ENCODE data around the gene STK36. TPM values are rescaled to one million over a fixed set of nuclear protein-coding genes. Genes with fewer than 3 reads are reported as not detected.
A peak's percentile ranks its signal among the peaks of the same experiment; 100 is the strongest.

Gene STK36
- total RNA-seq (10 to 100 TPM; 12.4 to 89.0 (median 36.0) TPM), polyA plus RNA-seq (100 to 1,000 TPM in 2 of 3 donors, 10 to 100 TPM in 1; 14.6 to 112 (median 109) TPM)
- long read RNA-seq, donor 1, full-length matches to known transcripts: 1 of 1 reads
- long read RNA-seq, donor 1, partial matches to known transcripts: 0 of 1 reads
- long read RNA-seq, donor 1, other reads (novel, unspliced or antisense): 0 of 1 reads
- long read RNA-seq, donor 2, partial matches to known transcripts: 0 of 1 reads
- long read RNA-seq, donor 2, other reads (novel, unspliced or antisense): 0 of 1 reads
- long read RNA-seq, donor 3, partial matches to known transcripts: 0 of 1 reads
- long read RNA-seq, donor 3, other reads (novel, unspliced or antisense): 0 of 1 reads
- long read RNA-seq, donor 4, partial matches to known transcripts: 3 of 3 reads
- long read RNA-seq, donor 4, other reads (novel, unspliced or antisense): 0 of 3 reads
- long read RNA-seq, donor 5, full-length matches to known transcripts: 11 of 35 reads
- long read RNA-seq, donor 5, partial matches to known transcripts: 10 of 35 reads
- long read RNA-seq, donor 5, other reads (novel, unspliced or antisense): 14 of 35 reads
- long read RNA-seq, donor 6, partial matches to known transcripts: 3 of 3 reads
- long read RNA-seq, donor 6, other reads (novel, unspliced or antisense): 0 of 3 reads
- long read RNA-seq, donor 7: 0 reads
- long read RNA-seq, donor 8, partial matches to known transcripts: 16 of 16 reads
- long read RNA-seq, donor 8, other reads (novel, unspliced or antisense): 0 of 16 reads
- long read RNA-seq, donor 9, partial matches to known transcripts: 12 of 12 reads
- long read RNA-seq, donor 9, other reads (novel, unspliced or antisense): 0 of 12 reads
- long read RNA-seq, donor 10, partial matches to known transcripts: 0 of 1 reads
- long read RNA-seq, donor 10, other reads (novel, unspliced or antisense): 0 of 1 reads

- WGBS, 4 donors: 0 to 1% (median 0%) methylated on average over 36 to 49 of the region's 49 CpGs
- Histone ChIP-seq H3K36me3 (replicated peaks in 1 of 2) (peaks cover 0 to 32% of the 10 kb centered on the region in 2 donors), H3K4me3 (peak within 1 kb of the TSS; percentile 50 to 80 (median 66)), H3K4me1 (replicated peaks in 1 of 2) (peaks cover 11 to 17% of the 10 kb centered on the region in 2 donors), H3K27ac (peak within 1 kb of the TSS in 3 of 5 donors; percentile 26 to 74 (median 66)), H3K27me3 (no peaks in the 10 kb centered on the region), H3K9me3 (replicated peaks in 1 of 3) (no peaks in the 10 kb centered on the region)
- no peak for TF ChIP-seq CTCF (IDR thresholded peaks at IDR 0.05)
- TF ChIP-seq POLR2A (IDR thresholded peaks at IDR 0.05): peak; percentile 37 to 62
- intact Hi-C loops (cut with DNase I): no loop called here
- DNase-seq: peak; percentile 80 to 93 (median 88)
Observed at GRCh38 chr2:218671654-218672566, at the start of gene STK36, which contains the start of gene RNF25. Gene STK36 (plus strand): TSS chr2:218672086. CDS start chr2:218672830, 744 bp downstream. Gene RNF25 (minus strand): TSS chr2:218672002. CDS start chr2:218671970, 32 bp downstream.

DNA sequence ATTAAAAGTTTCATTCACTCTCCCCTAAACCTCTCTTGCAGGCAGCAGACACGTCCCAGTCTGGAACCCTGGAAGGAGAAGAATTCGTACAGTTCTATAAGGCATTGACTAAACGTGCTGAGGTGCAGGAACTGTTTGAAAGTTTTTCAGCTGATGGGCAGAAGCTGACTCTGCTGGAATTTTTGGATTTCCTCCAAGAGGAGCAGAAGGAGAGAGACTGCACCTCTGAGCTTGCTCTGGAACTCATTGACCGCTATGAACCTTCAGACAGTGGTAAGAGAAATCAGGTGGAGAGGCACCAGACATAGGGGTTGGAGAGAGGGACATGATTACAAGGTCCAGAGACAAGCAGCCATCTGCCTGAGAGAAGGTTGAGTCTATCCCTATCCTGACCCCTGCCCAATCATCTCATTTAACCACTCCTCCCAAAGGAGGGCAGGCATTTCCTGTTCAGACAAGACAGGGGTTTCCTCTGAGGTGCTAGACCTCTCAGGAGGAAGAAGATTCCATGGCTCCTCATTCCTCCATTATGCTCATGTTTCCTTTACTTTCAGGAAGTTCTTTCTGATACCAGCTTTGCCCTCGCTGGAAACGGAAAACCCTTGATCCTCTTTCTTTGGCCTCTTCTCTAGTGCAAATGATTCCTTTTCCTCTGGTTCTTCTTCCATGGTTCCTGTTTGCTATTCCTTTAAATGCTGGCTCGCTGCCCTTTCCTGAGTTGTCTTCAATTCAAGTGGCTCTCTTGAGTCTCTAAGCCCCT is 49.1 kb upstream of the STK36 start:
- no peak overlapping the region for H3K27ac ChIP-seq
- no peaks in the 10 kb centered on the region for H3K36me3 ChIP-seq (replicated peaks in 1 of 2)
- H3K4me3 ChIP-seq: no peak overlapping the region
- intact Hi-C loops (cut with DNase I): no loop called here
- no peaks in the 10 kb centered on the region for H3K9me3 ChIP-seq (replicated peaks in 1 of 3)
- TF ChIP-seq POLR2A (IDR thresholded peaks at IDR 0.05) (no peak), CTCF (IDR thresholded peaks at IDR 0.05) (no peak)
- no peaks in the 10 kb centered on the region for H3K4me1 ChIP-seq (replicated peaks in 1 of 2)
- H3K27me3 ChIP-seq: no peaks in the 10 kb centered on the region
- DNase-seq: no peak
- WGBS, 4 donors: 59 to 65% (median 61%) methylated on average over 7 of the region's 7 CpGs

DNA sequence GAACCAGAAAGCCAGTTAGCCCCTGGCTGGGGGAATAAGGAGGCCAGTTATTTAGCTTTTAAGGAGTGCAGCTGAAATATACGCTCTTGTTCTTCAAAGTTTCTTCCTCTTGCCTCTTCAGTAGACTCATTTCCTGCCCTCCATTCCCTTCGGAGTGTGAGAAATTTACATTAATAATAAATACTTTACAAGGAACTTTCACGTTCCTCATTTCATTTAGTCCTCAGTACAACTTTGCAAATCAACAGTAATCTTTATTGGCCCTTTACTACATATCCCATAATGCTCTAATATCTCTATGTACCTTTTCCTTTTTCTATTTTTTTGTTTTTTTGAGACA is 48.5 kb upstream of the STK36 start:
- no peak for DNase-seq
- no peaks in the 10 kb centered on the region for H3K36me3 ChIP-seq (replicated peaks in 1 of 2)
- TF ChIP-seq POLR2A (IDR thresholded peaks at IDR 0.05) (no peak), CTCF (IDR thresholded peaks at IDR 0.05) (no peak)
- no peak overlapping the region for H3K4me3 ChIP-seq
- H3K27ac ChIP-seq: no peak overlapping the region
- H3K4me1 ChIP-seq (replicated peaks in 1 of 2): no peaks in the 10 kb centered on the region
- intact Hi-C loops (cut with DNase I): no loop called here
- no peaks in the 10 kb centered on the region for H3K27me3 ChIP-seq
- no peaks in the 10 kb centered on the region for H3K9me3 ChIP-seq (replicated peaks in 1 of 3)
- 58 to 76% (median 69%) methylated on average over 3 of the region's 3 CpGs for WGBS, 4 donors
